ENCODE results near the gene SORBS2. TPM values are rescaled to one million over a fixed set of nuclear protein-coding genes. Genes with fewer than 3 reads are reported as not detected.

SORBS2 gene
- total and polyA plus RNA-seq, 2 experiments from 2014 or later, result 0.32 to 1.5 TPM

- no peaks in the 10 kb centered on the region for H3K27me3 ChIP-seq (replicated peaks; ENCODE audit: insufficient read depth)
- peaks cover 21% of the 10 kb centered on the region for H3K4me1 ChIP-seq (ENCODE audit: insufficient read depth)
- in situ Hi-C loops (cut with MboI), result no loop called here
- no peak overlapping the region for H3K4me2 ChIP-seq (ENCODE audit: unreplicated experiment)
- DNase-seq, result no peak
- TF ChIP-seq EZH2 (IDR thresholded peaks at IDR 0.05; ENCODE audit: insufficient read depth, poor library complexity, severe bottlenecking) (no peak), EZH2phosphoT487 (IDR thresholded peaks at IDR 0.05; ENCODE audit: insufficient read depth, low read depth) (no peak)
- H3F3A ChIP-seq (ENCODE audit: insufficient read depth), result peaks cover 17% of the 10 kb centered on the region
- H3K27ac ChIP-seq, result no peak overlapping the region
- H3K79me2 ChIP-seq (ENCODE audit: insufficient read depth), result no peaks in the 10 kb centered on the region
- no peak overlapping the region for H3K9ac ChIP-seq
- no peak overlapping the region for H2AFZ ChIP-seq
- no peaks in the 10 kb centered on the region for H4K20me1 ChIP-seq (ENCODE audit: insufficient read depth)
- no peaks in the 10 kb centered on the region for H3K9me2 ChIP-seq (ENCODE audit: insufficient read depth)
- no peaks in the 10 kb centered on the region for H3K9me3 ChIP-seq (ENCODE audit: low read depth)
- H3K36me3 ChIP-seq (ENCODE audit: low read depth), result no peaks in the 10 kb centered on the region
- WGBS, 2 experiments (ENCODE audit: low coverage in 1 of 2, low lambda C conversion rate in 2 of 2, missing lambda C conversion rate in 2 of 2), result 91 to 96% methylated on average over 4 of the region's 4 CpGs
- H3K4me3 ChIP-seq, result no peak overlapping the region
Observed at GRCh38 chr4:185835336-185835735, 23.3 kb upstream of the SORBS2 start.

GRCh38 chr4:185834778-185835177 lies 22.8 kb upstream of the SORBS2 start:
- H3K36me3 ChIP-seq (ENCODE audit: low read depth), result no peaks in the 10 kb centered on the region

GRCh38 chr4:185834088-185834487 lies 22.1 kb upstream of the SORBS2 start:
- H3K9ac ChIP-seq, result no peak overlapping the region
- no peaks in the 10 kb centered on the region for H4K20me1 ChIP-seq (ENCODE audit: insufficient read depth)
- no peak overlapping the region for H3K4me2 ChIP-seq (ENCODE audit: unreplicated experiment)
- WGBS, 2 experiments (ENCODE audit: low coverage in 1 of 2, low lambda C conversion rate in 2 of 2, missing lambda C conversion rate in 2 of 2), result 46% methylated on average over 4 of the region's 4 CpGs
- DNase-seq, result no peak
- no peaks in the 10 kb centered on the region for H3K9me3 ChIP-seq (ENCODE audit: low read depth)
- no peaks in the 10 kb centered on the region for H3K79me2 ChIP-seq (ENCODE audit: insufficient read depth)
- in situ Hi-C loops (cut with MboI), result no loop called here
- no peak overlapping the region for H3K4me3 ChIP-seq
- H3K36me3 ChIP-seq (ENCODE audit: low read depth), result no peaks in the 10 kb centered on the region
- H3K4me1 ChIP-seq (ENCODE audit: insufficient read depth), result peaks cover 10% of the 10 kb centered on the region
- no peaks in the 10 kb centered on the region for H3K27me3 ChIP-seq (replicated peaks; ENCODE audit: insufficient read depth)
- no peak overlapping the region for H2AFZ ChIP-seq
- no peak for TF ChIP-seq EZH2 (IDR thresholded peaks at IDR 0.05; ENCODE audit: insufficient read depth, poor library complexity, severe bottlenecking)
- no peak for TF ChIP-seq EZH2phosphoT487 (IDR thresholded peaks at IDR 0.05; ENCODE audit: insufficient read depth, low read depth)
- no peaks in the 10 kb centered on the region for H3K9me2 ChIP-seq (ENCODE audit: insufficient read depth)
- H3F3A ChIP-seq (ENCODE audit: insufficient read depth), result peaks cover 6% of the 10 kb centered on the region; the same call in 1 of the 2 replicates
- no peak overlapping the region for H3K27ac ChIP-seq

More at GRCh38 chr4:185834778-185835177, 22.8 kb upstream of the SORBS2 start:
- TF ChIP-seq EZH2phosphoT487 (IDR thresholded peaks at IDR 0.05; ENCODE audit: insufficient read depth, low read depth) (no peak), EZH2 (IDR thresholded peaks at IDR 0.05; ENCODE audit: insufficient read depth, poor library complexity, severe bottlenecking) (no peak)
- no peak overlapping the region for H2AFZ ChIP-seq
- H3K9me3 ChIP-seq (ENCODE audit: low read depth), result no peaks in the 10 kb centered on the region
- no peaks in the 10 kb centered on the region for H4K20me1 ChIP-seq (ENCODE audit: insufficient read depth)
- no peaks in the 10 kb centered on the region for H3K79me2 ChIP-seq (ENCODE audit: insufficient read depth)
- H3K27ac ChIP-seq, result no peak overlapping the region
- DNase-seq, result no peak
- H3K4me1 ChIP-seq (ENCODE audit: insufficient read depth), result peaks cover 16% of the 10 kb centered on the region
- H3F3A ChIP-seq (ENCODE audit: insufficient read depth), result peaks cover 11% of the 10 kb centered on the region
- in situ Hi-C loops (cut with MboI), result no loop called here
- H3K4me2 ChIP-seq (ENCODE audit: unreplicated experiment), result no peak overlapping the region
- H3K27me3 ChIP-seq (replicated peaks; ENCODE audit: insufficient read depth), result no peaks in the 10 kb centered on the region
- no peak overlapping the region for H3K4me3 ChIP-seq
- no peaks in the 10 kb centered on the region for H3K9me2 ChIP-seq (ENCODE audit: insufficient read depth)
- 74 to 81% methylated on average over 6 of the region's 6 CpGs for WGBS, 2 experiments (ENCODE audit: low coverage in 1 of 2, low lambda C conversion rate in 2 of 2, missing lambda C conversion rate in 2 of 2)
- no peak overlapping the region for H3K9ac ChIP-seq

GRCh38 chr4:185833055-185833598 lies 21.1 kb upstream of the SORBS2 start:
- TF ChIP-seq EZH2phosphoT487 (IDR thresholded peaks at IDR 0.05; ENCODE audit: insufficient read depth, low read depth), result no peak
- no peak for TF ChIP-seq EZH2 (IDR thresholded peaks at IDR 0.05; ENCODE audit: insufficient read depth, poor library complexity, severe bottlenecking)

More at GRCh38 chr4:185833055-185833598, 21.1 kb upstream of the SORBS2 start:
- Histone ChIP-seq H3K4me2 (ENCODE audit: unreplicated experiment) (no peak overlapping the region), H3F3A (ENCODE audit: insufficient read depth) (no peaks in the 10 kb centered on the region), H3K27me3 (replicated peaks; ENCODE audit: insufficient read depth) (no peaks in the 10 kb centered on the region), H3K9ac (no peak overlapping the region), H2AFZ (no peak overlapping the region), H3K4me3 (no peak overlapping the region), H3K36me3 (ENCODE audit: low read depth) (no peaks in the 10 kb centered on the region), H3K4me1 (ENCODE audit: insufficient read depth) (0 out of 2 replicates have a peak, but pooled peaks cover 3% of the 10 kb centered on the region), H3K79me2 (ENCODE audit: insufficient read depth) (no peaks in the 10 kb centered on the region), H3K9me2 (ENCODE audit: insufficient read depth) (no peaks in the 10 kb centered on the region), H4K20me1 (ENCODE audit: insufficient read depth) (no peaks in the 10 kb centered on the region), H3K27ac (no peak overlapping the region), H3K9me3 (ENCODE audit: low read depth) (no peaks in the 10 kb centered on the region)
- DNase-seq, result no peak
- in situ Hi-C loops (cut with MboI), result no loop called here

Measured in GM23248 (cell line).